Stimulated activated CD4-positive, alpha-beta T cell treated with anti-CD3 and anti-CD28 coated beads, Interleukin-2, amount 100 ng/mL, for 48 hours (primary cell): Measurements from ENCODE around the gene FCRL6.

Experiments used
- DNase-seq, 2 donors: peaks; one replicate each; pipeline ENCODE4 v3.0.0-alpha.2; 2020

FCRL6 gene

GRCh38 chr1:159802111-159802510 is at the start of gene FCRL6:
Gene FCRL6, plus strand, starts transcription at chr1:159802360. Its CDS starts 65 bp downstream, at chr1:159802425.
- no peak for DNase-seq

GRCh38 chr1:159753386-159753785 is 48.8 kb upstream of the FCRL6 start:
- DNase-seq: no peak

GRCh38 chr1:159755451-159756007 is 46.6 kb upstream of the FCRL6 start:
- no peak for DNase-seq

- no peak for DNase-seq
Measured at GRCh38 chr1:159756397-159756796, 45.8 kb upstream of the FCRL6 start.

- DNase-seq: no peak
Measured at GRCh38 chr1:159763686-159764085, 38.5 kb upstream of the FCRL6 start.

- DNase-seq: no peak
Measured at GRCh38 chr1:159765806-159766205, 36.4 kb upstream of the FCRL6 start.

GRCh38 chr1:159771127-159771895 is 30.8 kb upstream of the FCRL6 start:
- DNase-seq: no peak

GRCh38 chr1:159774465-159774864 is 27.7 kb upstream of the FCRL6 start:
- DNase-seq: no peak

GRCh38 chr1:159775716-159776115 is 26.4 kb upstream of the FCRL6 start:
- DNase-seq: no peak

GRCh38 chr1:159778266-159778665 is 23.9 kb upstream of the FCRL6 start:
- DNase-seq: no peak

GRCh38 chr1:159779403-159779851 is 22.7 kb upstream of the FCRL6 start:
- DNase-seq: no peak

- peak; percentile 91 for DNase-seq
Measured at GRCh38 chr1:159780583-159781582, 21.3 kb upstream of the FCRL6 start, which contains the start of gene DUSP23. Gene DUSP23, plus strand, starts transcription at chr1:159780962. Its CDS starts 139 bp downstream, at chr1:159781101.

- no peak for DNase-seq
Measured at GRCh38 chr1:159781992-159782391, 20.2 kb upstream of the FCRL6 start.

GRCh38 chr1:159783724-159784123 is 18.4 kb upstream of the FCRL6 start:
- DNase-seq: no peak

- DNase-seq: no peak
Measured at GRCh38 chr1:159786465-159786864, 15.7 kb upstream of the FCRL6 start.

- no peak for DNase-seq
Measured at GRCh38 chr1:159786966-159787365, 15.2 kb upstream of the FCRL6 start.

GRCh38 chr1:159790237-159790917 is 11.8 kb upstream of the FCRL6 start:
- no peak for DNase-seq

- no peak for DNase-seq
Measured at GRCh38 chr1:159791031-159791430, 11.1 kb upstream of the FCRL6 start.

GRCh38 chr1:159791461-159791860 is 10.7 kb upstream of the FCRL6 start:
- no peak for DNase-seq

GRCh38 chr1:159795534-159795933 is 6.6 kb upstream of the FCRL6 start:
- DNase-seq: no peak

- peak in 1 of 2 donors; percentile 27 for DNase-seq
Measured at GRCh38 chr1:159798893-159799292, 3.3 kb upstream of the FCRL6 start.

GRCh38 chr1:159799446-159799985 is 2.6 kb upstream of the FCRL6 start:
- DNase-seq: no peak
